ENCODE measurements around the gene KLHDC3.
"Not testable (repeated sequence)": the region's sequence is repeated elsewhere in the genome, so short reads cannot be mapped to it uniquely, and the experiment has no call there.

Gene KLHDC3

DNA sequence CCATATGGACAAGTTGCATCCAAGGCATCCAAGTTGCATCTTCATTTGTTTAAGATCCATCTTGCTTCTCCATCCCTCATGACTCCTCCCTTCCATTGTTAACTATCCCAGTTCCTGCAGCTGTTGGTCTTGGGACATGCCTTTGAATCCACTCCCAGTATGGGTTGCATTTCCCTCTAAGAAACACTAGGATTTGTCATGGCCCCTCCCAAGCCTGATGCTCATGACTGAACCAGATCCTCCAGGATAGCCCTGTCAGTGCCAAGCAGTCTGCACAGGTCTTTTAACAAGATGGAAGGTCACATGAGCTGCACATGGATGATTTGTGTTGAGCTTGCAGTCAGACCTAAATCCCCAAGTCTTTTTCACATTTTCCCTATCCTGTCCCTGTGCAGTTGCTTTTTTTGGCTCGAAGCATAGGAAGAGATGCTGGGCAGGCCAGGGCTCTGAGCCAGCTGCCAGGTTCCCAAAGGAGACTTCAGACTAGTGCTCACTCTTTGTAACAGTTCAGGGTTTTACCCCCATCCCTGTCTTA, 25.5 kb upstream of the KLHDC3 start:
- DNase-seq = no peak

DNA sequence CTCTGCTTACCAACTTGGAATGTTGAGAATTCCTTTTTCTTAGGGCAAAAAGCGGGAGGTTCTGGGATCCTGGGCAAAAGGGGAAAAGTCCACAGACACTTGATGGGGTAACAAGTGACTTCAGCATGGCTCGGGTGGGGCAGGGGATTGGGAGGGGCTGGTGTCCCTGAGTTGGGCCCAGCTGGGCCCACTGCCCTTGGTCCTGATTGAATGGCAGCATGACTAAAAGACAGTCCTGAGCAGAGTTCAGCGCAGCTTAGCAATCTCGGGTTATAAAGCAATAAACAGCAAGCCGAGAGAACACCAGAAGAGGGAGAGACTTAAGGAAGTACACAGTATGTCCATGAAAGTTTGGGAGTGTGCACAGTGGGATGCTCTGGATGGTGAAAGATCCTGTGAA, 24.1 kb upstream of the KLHDC3 start:
- DNase-seq = no peak

DNA sequence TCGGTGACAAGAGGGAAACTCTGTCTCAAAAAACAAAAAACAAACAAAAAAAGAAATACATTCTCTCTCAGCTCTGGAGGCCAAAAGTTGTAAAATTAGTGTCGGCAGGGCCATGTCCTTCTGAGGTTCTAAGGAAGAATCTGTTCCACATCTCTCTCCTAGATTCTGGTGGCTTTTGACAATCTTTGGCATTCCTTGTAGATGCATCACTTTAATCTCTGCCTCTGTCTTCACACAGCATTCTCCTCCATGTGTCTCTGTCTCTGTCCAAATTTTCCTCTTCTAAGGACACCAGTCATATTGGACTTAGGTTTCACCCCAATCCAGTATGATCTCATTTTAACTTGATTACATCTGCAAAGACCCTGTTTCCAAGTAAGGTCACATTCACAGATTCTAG, 20.6 kb upstream of the KLHDC3 start:
- DNase-seq = no peak

DNA sequence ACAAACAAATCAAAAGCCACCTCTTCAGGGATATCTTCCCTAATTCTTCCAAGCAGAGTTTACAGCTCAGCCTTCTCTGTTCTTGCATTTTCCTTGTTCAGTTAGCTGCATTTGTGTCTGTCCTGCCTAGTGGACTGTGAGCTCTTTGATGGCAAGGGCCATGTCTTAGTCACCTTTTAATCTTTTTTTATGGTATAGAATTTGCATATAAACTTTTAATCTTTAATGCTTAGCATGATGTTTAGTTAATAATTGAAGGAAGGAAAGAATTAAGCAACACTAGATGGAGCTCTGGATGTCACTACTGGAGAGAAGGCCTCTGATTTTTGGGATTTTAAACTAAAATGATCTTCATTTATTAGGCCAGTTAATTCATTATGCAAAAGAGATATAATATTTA, 17.5 kb upstream of the KLHDC3 start:
- DNase-seq = no peak

DNA sequence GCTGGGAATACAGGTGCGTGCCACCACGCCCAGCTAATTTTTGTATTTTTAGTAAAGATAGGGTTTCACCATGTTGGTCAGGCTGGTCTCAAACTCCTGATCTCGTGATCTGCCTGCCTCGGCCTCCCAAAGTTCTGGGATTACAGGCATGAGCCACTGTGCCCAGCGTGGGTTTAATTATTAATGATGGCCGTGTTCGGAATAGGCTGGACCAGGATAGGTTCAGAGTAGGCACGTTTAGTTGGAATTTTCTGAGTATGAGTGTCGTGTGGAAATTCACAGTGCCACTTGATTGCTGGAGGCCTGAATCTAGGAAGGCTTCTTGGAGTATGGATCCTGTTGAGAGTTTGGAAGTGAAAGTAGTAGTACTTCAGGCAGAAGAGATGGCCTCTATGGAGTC, 15.8 kb upstream of the KLHDC3 start:
- DNase-seq = not testable (repeated sequence)

DNA sequence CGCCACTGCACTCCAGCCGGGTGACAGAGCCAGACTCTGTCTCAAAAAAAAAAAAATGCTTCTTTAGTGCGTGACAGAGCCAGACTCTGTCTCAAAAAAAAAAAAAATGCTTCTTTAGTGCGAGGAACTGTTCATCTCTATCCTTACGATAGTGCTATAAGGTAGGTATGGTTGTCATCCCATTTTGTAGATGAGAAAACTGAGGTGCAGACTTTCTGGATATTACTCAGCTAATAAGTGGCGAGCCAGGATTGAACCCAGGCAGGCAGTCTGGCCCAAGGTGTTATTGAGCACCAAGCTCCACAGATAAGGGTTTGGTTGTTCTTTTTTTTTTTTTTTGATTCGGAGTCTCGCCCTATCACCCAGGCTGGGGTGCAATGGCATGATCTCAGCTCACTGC, 12.2 kb upstream of the KLHDC3 start:
- DNase-seq = no peak

DNA sequence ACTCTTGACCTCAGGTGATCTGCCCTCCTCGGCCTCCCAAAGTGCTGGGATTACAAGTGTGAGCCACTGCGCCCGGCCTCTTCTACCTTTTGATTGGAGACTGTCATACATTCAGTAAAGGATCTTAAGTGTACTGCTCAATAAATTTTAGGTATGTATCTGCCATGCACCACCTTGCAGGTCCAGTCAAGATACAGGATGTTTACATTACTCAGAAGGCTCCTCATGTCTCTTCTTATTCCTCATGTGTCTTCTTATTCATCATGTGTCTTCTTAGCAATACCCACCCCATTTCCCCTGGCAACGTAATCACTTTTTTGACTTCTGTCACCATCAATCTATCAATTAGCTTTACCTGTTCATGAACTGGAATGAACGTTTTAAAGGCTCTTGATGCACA, 8.2 kb upstream of the KLHDC3 start:
- DNase-seq = no peak

DNA sequence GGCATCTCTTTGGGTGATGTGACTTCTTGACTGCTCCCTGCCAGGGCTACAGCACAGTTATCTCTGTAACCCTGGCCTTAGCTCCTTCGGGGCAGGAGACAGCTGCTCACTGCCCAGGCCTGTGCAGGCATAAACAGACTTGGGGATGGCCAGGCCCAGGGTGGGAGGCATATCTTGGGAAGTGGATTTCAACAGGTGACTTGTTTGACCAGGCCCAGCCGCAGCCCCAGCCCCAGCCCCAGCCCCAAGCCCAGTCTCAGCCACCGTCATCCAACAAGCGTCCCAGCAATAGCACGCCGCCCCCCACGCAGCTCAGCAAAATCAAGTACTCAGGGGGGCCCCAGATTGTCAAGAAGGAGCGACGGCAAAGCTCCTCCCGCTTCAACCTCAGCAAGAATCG, 7.8 kb upstream of the KLHDC3 start:
- DNase-seq = no peak

DNA sequence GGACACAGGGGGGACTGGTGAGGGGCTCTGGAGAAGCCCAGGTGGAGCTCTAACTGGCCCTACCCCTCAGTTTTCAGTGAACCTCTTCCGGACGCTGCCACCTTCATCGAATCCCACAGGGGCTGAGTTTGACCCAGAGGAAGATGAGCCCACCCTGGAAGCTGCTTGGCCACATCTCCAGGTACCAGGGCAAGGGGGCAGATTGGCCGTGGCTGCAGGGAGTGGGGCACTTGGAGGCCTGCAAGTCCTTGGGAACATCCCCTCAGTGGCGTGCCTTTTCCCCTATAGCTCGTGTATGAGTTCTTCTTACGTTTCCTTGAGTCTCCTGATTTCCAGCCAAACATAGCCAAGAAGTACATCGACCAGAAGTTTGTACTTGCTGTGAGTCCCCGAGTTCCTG, 6.9 kb upstream of the KLHDC3 start:
- DNase-seq = no peak

DNA sequence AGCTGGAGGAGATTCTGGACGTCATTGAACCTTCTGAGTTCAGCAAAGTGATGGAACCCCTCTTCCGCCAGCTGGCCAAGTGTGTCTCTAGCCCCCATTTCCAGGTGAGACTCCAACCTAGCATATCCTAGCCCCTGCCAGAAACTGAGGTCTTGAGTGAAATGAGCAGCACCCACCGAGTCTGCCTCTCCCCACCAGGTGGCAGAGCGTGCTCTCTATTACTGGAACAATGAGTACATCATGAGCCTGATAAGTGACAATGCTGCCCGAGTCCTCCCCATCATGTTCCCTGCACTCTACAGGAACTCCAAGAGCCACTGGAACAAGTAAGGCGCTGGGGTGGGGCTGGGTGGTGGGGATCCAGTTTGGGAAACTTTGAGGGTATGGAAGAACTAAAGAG, 4.9 kb upstream of the KLHDC3 start:
- DNase-seq = no peak

DNA sequence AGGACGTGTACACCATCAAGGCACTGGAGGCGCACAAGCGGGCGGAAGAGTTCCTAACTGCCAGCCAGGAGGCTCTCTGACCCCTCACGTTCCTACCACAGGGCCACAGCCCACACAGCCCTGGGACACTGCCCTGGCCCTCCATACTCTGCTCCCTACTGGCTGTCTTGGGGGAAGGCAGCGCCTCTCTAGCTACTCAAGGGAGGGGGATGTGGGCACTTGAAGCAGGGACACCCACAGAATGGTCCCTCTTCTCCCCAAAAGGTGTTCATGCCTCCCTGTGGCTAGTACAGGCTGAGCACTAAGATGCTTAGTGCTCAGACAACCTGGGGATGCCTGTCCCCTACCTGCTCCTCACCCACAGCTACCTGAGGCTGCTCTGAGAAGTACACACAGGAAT, 2.8 kb upstream of the KLHDC3 start:
- no peak for DNase-seq

DNA sequence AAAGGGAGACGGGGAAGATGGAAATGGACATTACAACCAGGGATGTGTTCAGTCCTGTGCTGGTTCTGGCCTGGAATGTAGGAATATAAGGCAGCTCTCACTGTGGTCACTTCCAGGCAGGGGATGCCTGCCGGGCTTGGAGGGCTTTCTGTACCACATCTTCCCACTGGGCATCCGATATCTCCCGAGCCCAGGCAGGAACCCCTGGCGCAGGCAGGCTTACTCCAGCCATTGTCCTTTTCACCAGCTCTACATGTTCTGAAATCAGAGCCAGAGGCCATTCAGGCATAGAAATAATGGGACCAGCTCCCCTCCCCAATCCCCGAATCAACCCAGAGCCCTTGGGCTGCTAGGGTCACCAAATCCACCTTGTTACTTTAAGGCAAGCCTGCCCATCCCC, 1.7 kb upstream of the KLHDC3 start:
- DNase-seq = no peak

DNA sequence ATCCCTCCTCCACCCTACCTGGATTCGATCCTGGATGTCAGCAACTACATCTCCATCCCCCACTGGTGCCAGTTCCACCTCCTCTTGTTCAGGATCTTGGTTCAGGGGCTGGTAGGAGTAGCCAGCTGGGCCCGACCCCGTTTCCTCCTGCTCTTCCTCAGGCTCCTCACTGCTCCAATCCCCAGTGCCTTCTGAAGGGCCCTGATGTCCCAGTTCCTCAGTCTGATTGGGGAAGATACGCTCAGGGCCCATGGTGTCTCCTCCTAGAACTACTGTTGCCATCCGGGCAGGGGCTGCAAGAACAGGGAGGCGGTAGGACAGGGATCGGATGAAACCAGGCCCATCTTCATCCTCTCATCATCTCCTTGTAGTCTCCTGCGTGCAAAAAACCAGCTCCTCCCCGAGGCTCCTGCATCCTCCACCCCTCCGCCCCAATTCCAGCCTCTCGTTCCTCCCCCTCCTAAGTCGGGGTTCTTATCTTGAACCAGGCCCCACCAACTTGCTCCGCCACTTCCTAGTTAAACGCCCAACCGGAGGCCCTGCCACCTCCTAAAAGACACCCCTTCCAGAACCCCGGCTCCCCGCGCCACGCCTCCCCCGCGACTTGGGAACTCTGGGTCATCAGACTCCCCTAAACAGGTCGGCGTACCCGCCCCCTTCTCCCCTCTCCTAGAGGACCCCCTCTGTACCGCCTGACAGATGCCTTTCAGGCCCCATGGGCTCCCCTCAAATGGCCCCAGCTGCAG, 779 bp upstream of the KLHDC3 start:
- DNase-seq = no peak

DNA sequence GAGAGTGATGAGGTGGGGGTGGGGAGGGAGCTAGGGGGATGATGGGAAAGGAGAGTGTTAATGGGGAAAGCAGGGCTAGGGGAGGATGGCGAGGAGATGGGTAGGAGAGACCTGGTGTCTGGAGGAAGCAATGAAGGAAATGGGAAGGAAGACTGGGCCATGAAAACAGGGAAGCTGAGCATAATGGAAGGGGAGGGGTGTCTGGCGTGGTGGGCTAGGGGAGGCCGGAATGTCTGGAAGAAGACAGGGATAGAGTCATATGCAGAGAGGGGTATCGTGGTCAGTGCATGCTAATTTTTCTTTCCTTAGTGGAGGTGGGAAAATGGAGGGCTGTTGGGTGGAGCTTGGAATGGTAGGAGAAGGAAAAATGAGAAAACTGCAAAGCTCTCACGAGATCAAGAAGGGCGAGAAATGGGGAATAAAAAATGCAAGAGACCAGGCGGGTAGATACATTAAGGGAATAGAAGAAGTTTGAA, 423 bp downstream of the KLHDC3 start:
- DNase-seq = no peak

DNA sequence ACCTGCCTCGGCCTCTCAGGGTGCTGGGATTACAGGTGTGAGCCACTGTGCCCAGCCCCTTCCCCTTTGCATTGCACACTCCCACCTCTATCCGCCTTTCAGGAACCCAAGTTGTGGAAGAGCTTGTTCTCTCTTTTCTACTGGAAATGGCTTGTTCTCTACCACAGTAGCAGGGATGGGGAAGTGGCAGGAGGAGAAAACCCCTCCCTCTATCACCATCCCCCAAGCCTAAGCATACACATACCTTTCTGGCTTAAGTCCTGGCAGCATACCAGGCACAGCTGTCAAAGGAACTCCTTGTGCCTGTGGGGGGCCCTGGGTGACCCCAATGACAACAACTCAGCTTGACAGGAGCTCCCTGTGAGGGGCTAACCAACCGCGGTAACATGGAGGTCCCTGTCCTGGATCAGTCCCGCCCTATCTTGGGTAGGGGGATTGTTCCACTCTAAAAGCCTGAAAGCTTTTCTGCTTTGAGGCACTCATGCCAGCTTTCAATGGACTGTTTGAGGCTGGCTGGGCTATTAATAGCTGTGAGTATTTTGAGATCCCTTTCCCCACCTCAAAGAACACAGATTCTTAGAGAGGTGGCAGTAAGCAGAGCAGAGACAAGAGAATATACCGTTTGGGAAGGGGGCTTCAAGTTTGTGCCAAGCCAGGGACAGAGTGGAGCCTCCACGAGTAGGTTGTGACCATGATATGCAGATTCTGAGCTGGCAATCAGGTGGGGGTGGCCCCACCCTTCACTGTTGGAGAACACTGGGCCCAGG, 2.3 kb downstream of the KLHDC3 start:
- DNase-seq = no peak

DNA sequence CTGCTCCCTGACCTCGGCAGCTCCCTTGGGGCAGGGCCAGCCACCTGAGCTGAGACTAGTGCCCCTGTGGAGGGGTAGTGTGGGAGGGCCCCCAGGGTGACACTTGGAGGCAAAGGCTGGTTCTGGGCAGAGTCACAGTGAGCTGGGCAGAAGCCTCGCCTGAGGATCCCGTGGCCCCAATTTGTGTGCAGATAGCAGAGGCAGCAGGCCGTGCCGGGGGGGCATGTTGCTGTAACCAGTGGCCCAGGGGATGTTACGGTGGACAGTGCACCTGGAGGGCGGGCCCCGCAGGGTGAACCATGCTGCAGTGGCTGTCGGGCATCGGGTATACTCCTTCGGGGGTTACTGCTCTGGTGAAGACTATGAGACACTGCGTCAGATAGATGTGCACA, 2.9 kb downstream of the KLHDC3 start:
- DNase-seq = no peak

DNA sequence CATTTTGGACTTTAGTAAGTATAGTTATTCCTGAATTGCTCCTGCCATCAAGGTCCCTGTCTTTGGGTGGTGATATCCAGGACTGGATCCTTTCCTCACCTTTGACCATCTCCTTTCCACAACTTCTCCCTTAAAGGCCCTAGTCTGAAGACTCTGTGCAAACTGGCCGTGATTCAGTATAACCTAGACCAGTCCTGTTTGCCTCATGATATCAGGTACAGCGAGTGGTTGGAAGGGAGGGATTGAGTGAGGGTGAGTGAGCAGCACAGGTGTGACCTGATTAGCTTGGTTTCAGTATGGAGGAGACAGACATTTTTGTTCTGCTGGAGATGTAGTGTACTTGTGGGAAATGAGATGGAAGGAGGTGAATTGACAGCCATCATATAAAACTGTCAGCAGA, 5.1 kb downstream of the KLHDC3 start:
- DNase-seq = no peak

DNA sequence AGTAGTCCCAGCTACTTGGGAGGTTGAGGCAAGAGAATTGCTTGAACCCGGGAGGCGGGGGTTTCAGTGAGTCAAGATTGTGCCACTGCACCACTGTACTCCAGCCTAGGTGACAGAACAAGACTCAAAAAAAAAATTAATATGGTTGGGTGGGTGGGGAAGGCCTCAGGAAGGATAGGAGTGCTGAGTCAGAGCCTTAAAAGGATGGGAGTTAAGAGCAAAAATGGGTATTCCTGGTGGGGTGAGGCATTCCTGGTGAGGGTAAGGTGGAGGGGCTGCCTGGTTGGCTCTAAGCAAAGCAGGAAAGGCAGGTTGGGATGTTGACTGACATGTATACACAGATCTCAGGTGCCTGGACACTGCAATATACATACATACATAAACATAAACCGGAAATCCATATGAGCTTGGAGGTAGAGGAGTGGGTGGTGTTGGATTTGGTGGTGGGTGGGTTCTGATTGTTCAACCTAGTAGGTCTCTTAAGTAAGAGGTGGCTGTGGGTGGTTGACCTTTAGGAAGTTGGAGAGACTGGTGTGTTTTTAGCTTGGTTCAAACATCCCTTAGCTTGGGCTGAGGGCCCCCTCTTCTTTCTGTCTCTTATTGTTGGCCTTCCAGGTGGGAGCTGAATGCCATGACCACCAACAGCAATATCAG, 6.1 kb downstream of the KLHDC3 start:
- DNase-seq = no peak

DNA sequence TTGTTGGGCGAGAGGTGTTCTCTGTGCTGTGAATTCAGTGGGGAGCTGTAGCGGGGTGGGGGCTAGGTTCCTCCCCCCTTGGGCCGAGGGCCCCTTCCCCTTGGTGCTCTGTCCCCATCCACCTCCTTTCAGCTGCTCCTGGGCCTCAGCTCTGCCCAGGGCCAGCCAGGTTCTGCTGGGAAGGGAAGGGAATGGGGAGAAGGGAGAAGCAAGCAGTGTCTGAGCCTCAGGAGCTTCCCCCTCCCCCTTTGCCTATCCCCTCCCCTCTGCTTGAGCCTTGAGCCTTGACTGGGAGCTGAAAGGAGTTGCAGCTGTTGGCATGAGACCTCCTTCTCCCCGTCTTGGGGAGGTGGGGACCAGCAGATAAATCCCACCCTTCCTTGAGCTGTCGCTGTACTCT, 6.8 kb downstream of the KLHDC3 start:
- DNase-seq = no peak

DNA sequence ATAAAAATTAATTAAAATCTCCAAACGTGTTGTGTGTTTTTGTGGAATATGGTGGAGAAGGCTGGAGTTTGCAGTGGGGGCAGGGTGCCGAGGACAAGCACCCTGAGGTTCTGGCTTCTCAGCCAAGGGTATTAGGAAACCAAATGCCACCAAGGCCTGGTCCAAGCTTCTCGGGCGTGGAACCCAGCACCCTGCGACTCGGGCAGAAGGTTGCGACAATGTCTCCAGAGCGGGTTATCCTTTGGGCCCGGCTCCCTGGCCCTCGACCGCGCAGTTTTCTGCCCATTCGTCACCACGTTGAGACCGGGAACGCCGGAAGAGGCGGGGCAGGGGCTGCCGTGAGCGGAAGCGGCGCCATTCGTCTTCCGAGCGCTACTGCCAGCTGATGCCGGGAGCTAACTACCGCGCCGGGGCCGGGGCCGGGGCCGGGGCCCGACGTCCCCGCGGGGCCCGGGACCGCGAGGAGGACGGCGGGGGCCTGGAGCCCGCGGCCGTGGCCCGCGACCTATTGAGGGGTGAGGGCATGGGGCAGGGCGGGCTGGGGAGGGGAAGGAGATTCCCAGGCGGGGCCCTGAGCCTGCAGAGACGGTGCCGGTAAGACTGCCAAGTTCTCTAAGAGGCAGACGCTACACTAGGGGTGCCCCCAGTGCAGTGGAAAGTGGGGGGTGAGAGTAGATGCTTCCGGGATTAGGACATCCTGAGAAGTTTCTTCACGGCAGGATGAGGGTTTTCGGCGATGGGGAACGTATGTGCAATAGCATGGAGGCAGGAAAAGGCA, 7.4 kb downstream of the KLHDC3 start, which contains the start of gene RRP36:
RRP36 (plus strand) TSS at position 354 of the 778 bp plus-strand sequence; CDS start at position 386, 32 bp downstream.
- peak; percentile 9 for DNase-seq

DNA sequence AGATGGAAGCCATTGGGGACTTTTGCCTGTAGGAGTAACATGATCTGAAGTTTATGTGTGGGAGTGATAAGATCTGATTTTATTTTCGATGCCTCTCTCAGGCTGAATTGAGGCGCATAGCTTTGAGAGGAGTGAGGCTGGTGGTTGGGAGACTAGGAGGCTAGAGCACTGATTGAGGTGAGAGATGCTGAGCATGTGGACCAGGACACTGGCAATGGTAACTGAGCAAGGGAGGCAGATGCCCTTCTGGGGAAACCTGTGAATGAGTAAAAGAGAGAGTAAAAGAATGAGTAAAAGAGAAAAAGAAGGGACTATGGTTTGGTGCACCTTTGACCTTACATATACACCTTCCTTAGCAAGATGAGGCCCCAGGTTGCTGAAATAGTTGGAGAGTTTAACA, 10.4 kb downstream of the KLHDC3 start:
- DNase-seq = no peak

DNA sequence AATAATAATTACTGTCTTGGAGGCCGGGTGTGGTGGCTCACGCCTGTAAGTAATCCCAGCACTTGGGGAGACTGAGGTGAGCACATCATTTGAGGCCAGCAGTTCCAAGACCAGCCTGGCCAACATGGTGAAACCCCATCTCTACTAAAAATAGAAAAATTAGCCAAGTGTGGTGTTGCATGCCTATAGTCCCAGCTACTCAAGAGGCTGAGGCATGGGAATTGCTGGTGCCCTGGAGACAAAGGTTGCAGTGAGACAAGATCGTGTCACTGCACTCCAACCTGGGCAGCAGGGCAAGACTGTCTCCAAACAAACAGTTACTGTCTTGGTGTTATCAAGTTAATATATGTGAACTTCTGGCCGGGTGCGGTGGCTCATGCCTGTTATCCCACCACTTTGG, 12.3 kb downstream of the KLHDC3 start:
- DNase-seq = no peak

DNA sequence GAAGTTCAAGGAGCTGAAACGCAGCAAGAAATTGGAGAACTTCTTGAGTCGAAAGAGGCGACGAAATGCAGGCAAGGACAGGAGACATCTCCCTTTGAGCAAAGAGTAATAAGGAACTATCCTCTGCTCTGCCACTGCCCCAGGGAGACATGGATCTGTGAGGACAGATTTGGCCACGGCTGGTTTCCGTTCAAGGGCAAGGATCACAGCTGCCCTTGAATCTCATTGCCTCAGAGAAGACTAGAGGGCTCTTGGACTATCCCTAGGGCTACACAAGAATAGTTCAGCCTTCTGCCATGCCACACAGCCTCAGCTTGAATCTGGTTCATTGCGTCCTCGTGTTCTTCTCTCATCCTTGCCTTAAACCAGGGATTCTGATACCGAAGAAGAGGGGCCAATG, 15.1 kb downstream of the KLHDC3 start:
- DNase-seq = no peak

Measured in NCI-H524 treated with DMSO at 0.1 percent for 48 hours (cell line).